GM21390 (cell line): Measurements from ENCODE around the gene ANXA4.

ENCODE experiments used
- ATAC-seq: cut with Tn5 transposase; IDR thresholded peaks from one replicate; pipeline ENCODE4 v1.9.1; 2021; ENCODE audit not compliant: unreplicated experiment

The ANXA4 gene

GRCh38 chr2:69774984-69775982 lies 33.3 kb downstream of the ANXA4 start:
- ATAC-seq = peak; percentile 43

GRCh38 chr2:69776886-69777785 lies 35.2 kb downstream of the ANXA4 start:
- no peak for ATAC-seq

DNA sequence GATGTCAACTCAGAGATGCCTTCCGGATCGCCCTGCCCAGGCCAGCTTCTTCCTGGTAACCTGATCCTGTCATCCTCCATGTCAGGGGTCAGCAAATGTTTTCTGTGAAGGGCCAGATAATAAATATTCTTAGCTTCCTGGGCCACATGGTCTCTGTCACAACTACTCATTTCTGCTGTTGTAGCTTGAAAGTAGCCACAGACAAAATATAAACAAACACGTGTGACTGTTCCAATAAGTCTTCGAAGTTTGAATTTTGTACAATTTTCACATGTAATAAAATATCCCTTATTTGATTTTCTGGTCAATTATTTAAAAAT lies 35.8 kb downstream of the ANXA4 start:
- ATAC-seq = no peak

- no peak for ATAC-seq
Observed at GRCh38 chr2:69779258-69780001, 37.5 kb downstream of the ANXA4 start.

DNA sequence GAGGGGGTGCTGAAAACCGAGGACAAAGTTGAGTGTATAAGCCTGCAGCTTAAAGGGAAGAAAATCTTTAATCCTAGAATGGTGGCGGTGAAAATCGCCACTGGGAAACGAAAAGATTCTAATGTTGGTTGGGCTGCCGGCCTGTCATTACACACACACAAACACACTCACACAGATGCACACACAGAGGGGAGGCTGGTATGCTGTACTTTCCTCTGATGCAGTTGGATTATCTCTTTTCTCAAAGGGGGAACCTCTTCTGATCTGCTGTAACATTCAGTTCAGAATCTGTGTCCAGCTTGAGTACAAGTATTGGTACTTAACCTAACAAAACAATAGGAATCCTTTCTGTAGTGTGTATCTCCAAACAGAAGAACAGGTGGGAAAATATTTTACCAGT lies 39.0 kb downstream of the ANXA4 start:
- ATAC-seq = no peak

DNA sequence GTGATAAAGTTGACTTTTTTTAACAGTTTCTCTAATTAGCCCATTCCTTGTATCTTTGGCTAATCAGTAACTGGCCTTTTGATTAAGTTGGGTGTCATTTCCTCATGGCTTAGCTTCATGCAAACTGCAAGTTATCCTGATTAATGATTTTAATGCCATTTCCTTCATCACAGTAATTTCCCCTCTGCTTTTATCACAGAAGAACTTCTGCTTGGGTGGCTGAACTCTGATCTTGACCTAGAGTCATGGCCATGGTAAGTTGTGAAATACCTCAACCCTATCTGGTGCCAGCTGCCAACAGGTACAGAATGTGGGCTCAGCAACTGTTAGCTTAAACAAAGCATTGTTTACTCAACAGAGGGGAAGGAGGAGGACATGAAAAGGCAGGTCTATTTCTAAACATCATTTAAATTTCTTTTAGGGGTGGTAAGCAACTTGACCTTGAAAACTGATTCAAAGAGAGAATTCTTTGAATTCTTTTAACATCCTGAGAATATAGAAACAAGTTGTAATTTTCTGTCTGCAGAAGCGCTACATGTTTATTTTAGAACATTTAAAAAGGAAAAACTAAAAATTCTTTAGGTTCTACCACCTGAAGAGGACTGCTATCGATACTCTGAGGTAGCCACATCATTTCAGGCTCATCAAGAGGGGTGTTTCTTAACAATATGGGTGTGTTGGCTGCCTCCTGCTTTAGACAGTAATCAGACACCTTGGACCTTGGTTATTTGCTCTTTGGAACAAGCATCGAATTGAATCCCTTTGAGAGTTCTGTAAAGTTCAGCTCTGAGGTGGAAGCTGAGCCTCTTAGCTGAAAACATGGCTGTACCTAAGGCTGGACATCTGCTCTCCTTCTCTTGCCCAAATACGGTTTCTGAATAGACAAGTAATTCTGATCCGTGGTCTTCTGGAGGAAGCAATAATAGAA lies 39.7 kb downstream of the ANXA4 start:
- no peak for ATAC-seq

- ATAC-seq = no peak
Observed at GRCh38 chr2:69784228-69784627, 42.3 kb downstream of the ANXA4 start.

DNA sequence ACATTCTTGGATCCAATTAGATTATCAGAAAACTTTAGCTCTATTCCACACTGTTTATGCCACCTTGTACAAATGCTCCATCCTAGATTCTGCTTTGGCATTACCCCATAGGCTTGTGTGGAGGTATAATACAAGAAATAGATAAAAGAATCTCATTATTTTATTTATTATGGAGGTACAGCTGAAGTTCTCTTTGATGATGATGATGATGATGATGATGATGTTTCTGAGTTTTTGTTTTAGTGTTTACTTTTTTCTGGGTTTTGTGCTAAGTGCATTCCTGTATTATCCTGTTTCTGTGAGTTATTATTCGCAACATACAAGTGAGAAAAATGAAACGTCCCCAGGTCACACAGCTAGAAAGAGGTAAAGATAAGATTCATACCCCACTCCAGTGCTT lies 43.4 kb downstream of the ANXA4 start:
- ATAC-seq = no peak

GRCh38 chr2:69786052-69786560 lies 44.2 kb downstream of the ANXA4 start:
- ATAC-seq = no peak

- peak; percentile 64 for ATAC-seq
Observed at GRCh38 chr2:69789175-69789721, 47.3 kb downstream of the ANXA4 start.

- ATAC-seq = peak; percentile 43
Observed at GRCh38 chr2:69789772-69790600, 48.1 kb downstream of the ANXA4 start.

- ATAC-seq = no peak
Observed at GRCh38 chr2:69790601-69790959, 48.6 kb downstream of the ANXA4 start.

GRCh38 chr2:69791045-69791444 lies 49.1 kb downstream of the ANXA4 start:
- no peak for ATAC-seq

- no peak for ATAC-seq
Observed at GRCh38 chr2:69796174-69796573, 54.2 kb downstream of the ANXA4 start.

- ATAC-seq = no peak
Observed at GRCh38 chr2:69797235-69797634, 55.3 kb downstream of the ANXA4 start.

DNA sequence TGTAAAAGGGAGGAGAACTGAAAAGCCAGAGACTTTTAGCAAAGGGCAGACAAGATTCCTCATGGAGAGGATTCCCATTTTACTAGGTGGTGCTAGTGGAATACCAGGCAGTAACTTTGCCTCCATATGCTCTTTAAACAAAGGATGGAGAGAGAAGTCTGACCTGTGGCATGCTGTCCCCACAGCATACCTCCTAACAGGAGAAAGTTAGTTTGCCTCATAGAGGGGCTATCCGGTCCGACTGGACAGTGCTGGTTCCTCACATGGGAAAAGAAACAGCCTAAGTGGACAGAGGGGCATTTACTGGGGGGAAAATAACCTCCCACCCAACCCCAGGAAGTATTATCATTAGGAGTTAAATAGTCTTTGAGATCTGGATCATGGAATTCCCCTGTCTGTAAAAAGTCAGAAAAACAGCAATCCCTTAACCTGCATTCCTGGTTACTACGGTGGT lies 55.9 kb downstream of the ANXA4 start:
- no peak for ATAC-seq

DNA sequence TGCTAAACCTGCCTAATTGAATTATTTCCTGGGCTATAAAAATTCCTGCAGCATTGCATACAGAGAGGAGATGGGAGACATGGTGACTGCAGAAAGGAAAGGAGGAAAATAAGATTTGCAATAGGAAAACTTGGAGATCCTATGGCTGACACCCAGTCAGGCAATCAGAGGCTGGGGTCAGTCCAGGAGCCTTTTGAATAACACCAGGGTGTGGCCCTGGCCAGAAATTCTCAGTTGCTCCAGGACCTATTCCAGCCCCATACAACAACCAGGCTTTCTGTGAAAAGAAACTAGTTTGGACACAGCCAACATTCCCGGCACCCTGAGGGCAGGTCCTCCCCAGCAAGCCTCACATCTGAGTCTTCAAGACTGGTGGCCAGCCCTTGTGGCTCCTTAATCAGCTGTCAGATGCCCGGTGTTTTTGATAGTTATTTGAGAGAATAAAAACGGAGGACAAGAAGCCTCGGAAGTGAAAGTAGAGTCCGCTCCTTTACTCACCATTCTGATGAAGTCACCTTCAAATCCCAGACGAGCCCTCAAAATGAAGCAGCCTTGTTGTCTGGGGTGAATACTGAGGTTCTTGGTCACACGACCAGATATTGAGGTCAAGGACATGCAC lies 56.5 kb downstream of the ANXA4 start:
- ATAC-seq = no peak

DNA sequence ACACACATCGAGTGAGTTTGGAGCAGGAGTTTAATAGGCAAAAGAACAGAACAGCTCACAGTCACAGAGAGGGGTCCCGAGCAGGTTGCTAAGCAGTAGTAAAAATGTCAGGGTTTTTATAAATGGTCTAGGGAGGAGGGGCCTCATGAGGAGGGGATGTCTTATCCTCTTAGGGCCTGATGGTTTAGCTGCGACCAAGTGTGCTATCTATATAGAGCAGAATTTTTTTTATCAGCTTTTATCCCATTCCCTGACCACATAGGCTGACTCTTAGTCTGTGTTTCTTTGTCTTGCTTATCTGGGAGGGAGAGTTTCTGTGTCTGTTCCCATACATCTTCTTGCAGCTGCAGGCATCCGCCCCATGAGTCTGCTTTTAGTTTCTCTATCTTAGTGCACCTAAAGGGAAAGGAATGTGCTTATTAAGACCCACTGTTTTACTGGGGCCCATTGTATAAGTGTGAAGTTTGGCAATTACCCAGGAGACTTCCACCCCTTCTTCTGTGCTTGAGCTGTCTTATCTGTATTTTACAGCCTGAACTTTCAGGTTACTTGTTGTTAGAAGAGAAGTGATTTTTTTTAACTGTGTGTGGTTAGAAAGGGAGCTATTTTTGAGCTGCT lies 57.1 kb downstream of the ANXA4 start:
- ATAC-seq = peak; percentile 45
